HG03108 (cell line): ENCODE measurements around the gene HBS1L.

Experiments used
- ATAC-seq: cut with Tn5 transposase; IDR thresholded peaks from one replicate; pipeline ENCODE4 v1.9.1; 2021; ENCODE audit warnings: moderate library complexity; ENCODE audit not compliant: unreplicated experiment

The HBS1L gene

GRCh38 chr6:134954272-134955000, 100.2 kb downstream of the HBS1L start:
- ATAC-seq: no peak

GRCh38 chr6:134951494-134952263, 102.9 kb downstream of the HBS1L start:
- no peak for ATAC-seq

- ATAC-seq: no peak
These were observed 104.1 kb downstream of the HBS1L start for GRCh38 chr6:134950482-134950881.

- ATAC-seq: no peak
These were observed 104.7 kb downstream of the HBS1L start, which contains the start of gene ALDH8A1 for GRCh38 chr6:134949927-134950326. Gene ALDH8A1, minus strand, starts transcription at chr6:134950101. Its CDS starts 48 bp downstream, at chr6:134950053.

- no peak for ATAC-seq
These were observed 105.9 kb downstream of the HBS1L start for GRCh38 chr6:134948691-134949090.

GRCh38 chr6:134948142-134948541, 106.5 kb downstream of the HBS1L start:
- ATAC-seq: no peak

- no peak for ATAC-seq
These were observed 109.6 kb downstream of the HBS1L start for GRCh38 chr6:134945045-134945444.

- no peak for ATAC-seq
These were observed 111.0 kb downstream of the HBS1L start for GRCh38 chr6:134943522-134944111.

- no peak for ATAC-seq
These were observed 115.7 kb downstream of the HBS1L start for GRCh38 chr6:134938896-134939295.

GRCh38 chr6:134937426-134937825, 117.2 kb downstream of the HBS1L start:
- no peak for ATAC-seq

- no peak for ATAC-seq
These were observed 117.7 kb downstream of the HBS1L start for GRCh38 chr6:134936931-134937330.

- ATAC-seq: no peak
These were observed 118.1 kb downstream of the HBS1L start for GRCh38 chr6:134936476-134936875.

- no peak for ATAC-seq
These were observed 119.7 kb downstream of the HBS1L start for GRCh38 chr6:134934793-134935485.

GRCh38 chr6:134932535-134933470, 121.8 kb downstream of the HBS1L start:
- ATAC-seq: no peak

- ATAC-seq: no peak
These were observed 122.5 kb downstream of the HBS1L start for GRCh38 chr6:134932098-134932497.

GRCh38 chr6:134930463-134930862, 124.2 kb downstream of the HBS1L start:
- ATAC-seq: no peak

- no peak for ATAC-seq
These were observed 126.3 kb downstream of the HBS1L start for GRCh38 chr6:134928151-134928900.

GRCh38 chr6:134925800-134926199, 128.8 kb downstream of the HBS1L start:
- ATAC-seq: no peak

- ATAC-seq: no peak
These were observed 132.8 kb downstream of the HBS1L start for GRCh38 chr6:134921721-134922261.
